Upper lobe of right lung (tissue), 1 donor: Measurements from ENCODE around the gene HMX2. TPM values are rescaled to one million over a fixed set of nuclear protein-coding genes. Genes with fewer than 3 reads are reported as not detected.
A peak's percentile ranks its signal among the peaks of the same experiment; 100 is the strongest.

Source experiments
- ATAC-seq: fragments of 200-7000 bp; cut with Tn5 transposase; one replicate; pipeline ENCODE4 v1.9.1; 2020; ENCODE audit warnings: mild to moderate bottlenecking, moderate library complexity
- DNase-seq: peaks from one replicate; pipeline ENCODE4 v3.0.0-alpha.2; 2020
- H3K27ac ChIP-seq: fragments of 200-600 bp; one replicate; pipeline ENCODE4 v1.8.0; 2022
- H3K27me3 ChIP-seq: fragments of 200-600 bp; one replicate; pipeline ENCODE4 v1.8.0; 2022; ENCODE audit warnings: mild to moderate bottlenecking
- H3K36me3 ChIP-seq: fragments of 200-600 bp; one replicate; pipeline ENCODE4 v1.8.0; 2022
- H3K4me1 ChIP-seq: fragments of 200-600 bp; one replicate; pipeline ENCODE4 v1.8.0; 2022
- H3K4me3 ChIP-seq: fragments of 200-600 bp; one replicate; pipeline ENCODE4 v1.8.0; 2022; ENCODE audit warnings: mild to moderate bottlenecking
- H3K9me3 ChIP-seq: fragments of 200-600 bp; one replicate; pipeline ENCODE4 v1.8.0; 2022
- intact Hi-C: fragments of 100-400 bp; cut with DNase I; formaldehyde crosslinking; loops from one replicate; pipeline ENCODE4 v1.11.0; 2022
- total RNA-seq: library from RNA; stranded (reverse); fragmentation: NEBNext Ultra II Directional; extraction: Animal tissue kit (Norgen Biotek cat#: 25700); gene quantifications from one replicate; pipeline ENCODE4 v1.2.1, GENCODE V29; 2021
- TF ChIP-seq, protein P1 (sequence below): fragments of 200-600 bp; IDR thresholded peaks from one replicate; pipeline ENCODE4 v1.8.0; 2022; ENCODE audit warnings: antibody characterized with exemption
- donor health status: DM: no; HTN: yes; CAD: no; lungs with severe emphysema.

Gene HMX2
- total RNA-seq, 1 donor from 2014 or later = not detected

DNA sequence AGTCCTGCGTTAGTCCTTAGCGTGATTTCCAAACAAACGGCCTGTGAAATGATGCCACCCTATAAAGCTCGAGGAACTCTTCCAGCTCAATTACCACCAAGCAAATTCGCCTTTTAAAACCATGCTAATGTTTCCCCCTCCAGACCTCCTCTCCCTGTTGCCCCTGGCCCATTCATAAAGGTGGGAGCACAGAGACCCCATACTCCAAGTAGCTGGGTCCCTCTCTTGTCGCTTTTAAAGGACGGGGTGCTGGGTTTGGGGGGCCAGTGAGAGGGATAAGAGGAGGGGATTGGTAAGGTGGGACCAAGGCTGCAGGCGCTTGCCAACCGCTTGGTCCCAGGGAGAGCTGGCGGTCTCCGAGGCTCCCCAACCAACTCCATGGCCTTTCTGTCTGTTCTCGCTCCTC lies 1.2 kb downstream of the HMX2 start:
- Histone ChIP-seq H3K36me3 (no peaks in the 10 kb centered on the region), H3K4me1 (peaks cover 41% of the 10 kb centered on the region), H3K27me3 (peaks cover 94% of the 10 kb centered on the region), H3K9me3 (no peaks in the 10 kb centered on the region), H3K4me3 (peak overlapping the region; percentile 43), H3K27ac (no peak overlapping the region)
- DNase-seq (no peak), ATAC-seq (no peak)
- TF ChIP-seq, protein P1, sequence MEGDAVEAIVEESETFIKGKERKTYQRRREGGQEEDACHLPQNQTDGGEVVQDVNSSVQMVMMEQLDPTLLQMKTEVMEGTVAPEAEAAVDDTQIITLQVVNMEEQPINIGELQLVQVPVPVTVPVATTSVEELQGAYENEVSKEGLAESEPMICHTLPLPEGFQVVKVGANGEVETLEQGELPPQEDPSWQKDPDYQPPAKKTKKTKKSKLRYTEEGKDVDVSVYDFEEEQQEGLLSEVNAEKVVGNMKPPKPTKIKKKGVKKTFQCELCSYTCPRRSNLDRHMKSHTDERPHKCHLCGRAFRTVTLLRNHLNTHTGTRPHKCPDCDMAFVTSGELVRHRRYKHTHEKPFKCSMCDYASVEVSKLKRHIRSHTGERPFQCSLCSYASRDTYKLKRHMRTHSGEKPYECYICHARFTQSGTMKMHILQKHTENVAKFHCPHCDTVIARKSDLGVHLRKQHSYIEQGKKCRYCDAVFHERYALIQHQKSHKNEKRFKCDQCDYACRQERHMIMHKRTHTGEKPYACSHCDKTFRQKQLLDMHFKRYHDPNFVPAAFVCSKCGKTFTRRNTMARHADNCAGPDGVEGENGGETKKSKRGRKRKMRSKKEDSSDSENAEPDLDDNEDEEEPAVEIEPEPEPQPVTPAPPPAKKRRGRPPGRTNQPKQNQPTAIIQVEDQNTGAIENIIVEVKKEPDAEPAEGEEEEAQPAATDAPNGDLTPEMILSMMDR = no peak
- intact Hi-C loops = no loop called here

DNA sequence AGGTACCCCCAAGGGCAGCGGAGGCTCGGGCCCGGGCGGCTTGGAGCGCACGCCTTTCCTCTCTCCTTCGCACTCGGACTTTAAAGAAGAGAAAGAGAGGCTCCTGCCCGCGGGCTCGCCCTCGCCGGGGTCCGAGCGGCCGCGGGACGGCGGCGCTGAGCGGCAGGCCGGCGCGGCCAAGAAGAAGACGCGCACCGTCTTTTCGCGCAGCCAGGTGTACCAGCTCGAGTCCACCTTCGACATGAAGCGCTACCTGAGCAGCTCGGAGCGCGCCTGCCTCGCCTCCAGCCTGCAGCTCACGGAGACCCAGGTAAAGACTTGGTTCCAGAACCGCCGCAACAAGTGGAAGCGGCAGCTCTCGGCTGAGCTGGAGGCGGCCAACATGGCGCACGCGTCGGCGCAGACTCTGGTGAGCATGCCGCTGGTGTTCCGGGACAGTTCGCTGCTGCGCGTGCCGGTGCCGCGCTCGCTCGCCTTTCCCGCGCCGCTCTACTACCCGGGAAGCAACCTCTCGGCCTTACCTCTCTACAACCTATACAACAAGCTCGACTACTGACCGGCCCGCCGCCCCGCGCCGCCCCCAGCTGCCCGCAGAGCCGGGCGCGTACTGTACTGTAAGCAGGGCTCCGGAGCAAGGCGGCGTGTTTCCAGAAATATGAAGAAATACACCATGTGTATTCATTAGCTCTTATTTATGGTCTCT lies 1.8 kb downstream of the HMX2 start:
- TF ChIP-seq, protein P1 = no peak
- intact Hi-C loops = no loop called here
- DNase-seq = peak; percentile 70
- Histone ChIP-seq H3K27ac (no peak overlapping the region), H3K9me3 (no peaks in the 10 kb centered on the region), H3K36me3 (no peaks in the 10 kb centered on the region), H3K27me3 (peaks cover 89% of the 10 kb centered on the region), H3K4me3 (peak overlapping the region; percentile 43), H3K4me1 (peaks cover 41% of the 10 kb centered on the region)
- no peak for ATAC-seq

DNA sequence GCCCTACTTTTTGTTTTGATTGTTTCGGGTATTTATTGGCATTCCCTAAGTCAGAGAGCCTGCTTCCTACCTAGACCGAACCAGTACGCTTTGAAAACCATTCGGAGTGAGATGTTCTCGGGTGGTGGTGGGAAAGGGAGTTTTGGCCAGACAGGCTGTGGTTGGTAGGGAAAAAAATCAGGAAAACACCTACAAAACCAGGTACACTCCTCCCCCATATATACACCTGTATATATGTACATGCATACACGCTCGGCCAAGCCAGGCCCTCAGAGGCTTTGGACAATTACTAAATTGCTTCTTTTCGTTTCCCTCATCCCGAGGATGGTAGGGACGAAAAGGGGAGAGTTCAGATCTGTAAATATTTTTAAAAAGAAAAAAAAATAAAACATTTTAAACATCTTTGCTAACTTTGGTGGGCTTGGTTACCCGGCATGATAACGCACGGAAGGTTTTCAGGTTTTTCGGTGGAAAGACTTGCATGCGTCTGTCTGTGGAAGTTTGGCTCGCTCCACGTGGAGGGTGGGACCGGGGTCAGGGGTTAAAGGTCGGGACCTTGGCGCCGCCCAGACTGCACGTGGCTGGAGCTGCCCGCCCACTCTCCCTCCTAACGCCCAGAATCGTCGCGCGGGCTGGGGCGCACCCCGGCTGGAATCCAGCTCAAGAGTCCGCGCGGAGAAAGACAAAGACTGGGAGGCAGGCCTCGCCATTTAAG lies 2.5 kb downstream of the HMX2 start:
- intact Hi-C loops = no loop called here
- Histone ChIP-seq H3K4me3 (peak overlapping the region; percentile 43), H3K36me3 (no peaks in the 10 kb centered on the region), H3K4me1 (peaks cover 45% of the 10 kb centered on the region), H3K9me3 (no peaks in the 10 kb centered on the region), H3K27ac (no peak overlapping the region), H3K27me3 (peaks cover 82% of the 10 kb centered on the region)
- ATAC-seq = no peak
- TF ChIP-seq, protein P1 = no peak
- DNase-seq = no peak

DNA sequence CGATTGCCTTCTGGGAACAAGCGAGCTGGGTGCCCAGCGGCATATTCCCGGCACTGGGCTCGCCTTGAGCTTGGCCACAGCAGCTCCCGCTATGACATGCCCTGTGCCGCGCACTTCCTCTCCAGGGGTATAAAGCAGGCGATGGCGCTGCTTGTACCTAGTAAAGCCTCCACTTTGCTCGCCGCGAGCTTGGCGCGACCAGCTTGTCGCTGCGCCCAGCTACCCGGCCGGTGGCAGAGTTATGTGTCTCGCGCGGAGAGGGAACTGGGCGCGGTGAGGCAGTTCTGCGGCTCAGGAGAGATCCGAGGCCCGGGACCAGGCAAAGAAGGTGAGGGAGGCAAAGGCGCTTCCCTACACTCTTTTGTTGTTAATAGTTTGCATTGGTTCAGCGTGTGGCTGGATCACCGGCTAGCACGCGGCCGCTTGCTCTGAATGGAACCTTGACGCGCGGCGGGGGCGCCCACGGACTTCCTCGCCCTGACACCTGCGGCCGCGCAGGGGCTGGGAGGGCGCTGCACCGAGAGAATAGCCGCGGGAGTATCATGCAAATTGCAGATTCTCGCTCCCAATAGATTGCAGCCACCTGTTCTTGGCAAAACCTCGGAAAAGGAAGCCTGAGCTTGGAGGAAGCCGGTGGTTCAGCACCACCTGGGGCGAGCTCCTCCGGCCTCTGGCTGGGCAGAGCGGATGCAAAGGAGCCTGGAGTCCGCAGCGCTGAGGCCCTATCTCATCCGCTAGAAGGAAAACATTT lies 3.2 kb downstream of the HMX2 start:
- ATAC-seq = no peak
- intact Hi-C loops = no loop called here
- Histone ChIP-seq H3K27ac (no peak overlapping the region), H3K36me3 (peaks cover 3% of the 10 kb centered on the region), H3K27me3 (peaks cover 74% of the 10 kb centered on the region), H3K4me3 (peak overlapping the region; percentile 27), H3K4me1 (peaks cover 49% of the 10 kb centered on the region), H3K9me3 (no peaks in the 10 kb centered on the region)
- DNase-seq = peak; percentile 70
- TF ChIP-seq, protein P1 = no peak

DNA sequence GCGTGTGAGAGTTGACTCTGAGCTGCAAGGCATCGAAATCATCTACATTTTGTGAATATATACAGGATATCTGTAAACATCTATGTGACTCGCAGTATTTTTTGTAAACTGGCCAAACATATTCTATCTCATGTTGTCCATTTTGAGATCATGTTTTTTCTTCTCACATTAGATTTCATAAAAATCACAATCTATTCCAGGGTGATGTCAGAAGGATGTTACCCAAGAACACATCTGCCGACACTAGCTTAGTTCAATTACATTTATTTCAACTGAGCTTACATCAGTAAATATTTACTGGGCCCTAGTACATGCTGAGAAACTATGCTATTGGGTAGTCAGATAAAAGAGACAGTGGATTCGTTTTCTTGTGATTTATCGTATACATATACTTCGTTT lies 3.8 kb downstream of the HMX2 start:
- H3K27me3 ChIP-seq = peaks cover 69% of the 10 kb centered on the region
- intact Hi-C loops = no loop called here

More for the DNA sequence above, 3.8 kb downstream of the HMX2 start:
- TF ChIP-seq, protein P1 = no peak
- no peak for ATAC-seq
- no peaks in the 10 kb centered on the region for H3K9me3 ChIP-seq
- peaks cover 51% of the 10 kb centered on the region for H3K4me1 ChIP-seq
- DNase-seq = no peak
- H3K4me3 ChIP-seq = no peak overlapping the region
- peaks cover 9% of the 10 kb centered on the region for H3K36me3 ChIP-seq
- H3K27ac ChIP-seq = no peak overlapping the region
